Mammary epithelial cell (primary cell): ENCODE measurements around the gene OMG.

ENCODE experiments used
- EZH2 ChIP-seq: IDR thresholded peaks from 2 replicates; pipeline ENCODE4 v1.6.1; 2012; ENCODE audit warnings: low read length, inconsistent platforms, borderline replicate concordance
- TF ChIP-seq, protein P1 (sequence below), 2 donors: IDR thresholded peaks in 1 of 2; conservative IDR thresholded peaks in 1 of 2; 2 replicates each; pipeline ENCODE4 v1.5.1; 2011 to 2012; ENCODE audit warnings: inconsistent platforms in 2 of 2, low read length in 2 of 2, mild to moderate bottlenecking in 2 of 2, control low read depth in 1 of 2, low read depth in 1 of 2; ENCODE audit not compliant: insufficient read depth in 1 of 2; ENCODE audit errors: extremely low read depth in 1 of 2

DNA sequence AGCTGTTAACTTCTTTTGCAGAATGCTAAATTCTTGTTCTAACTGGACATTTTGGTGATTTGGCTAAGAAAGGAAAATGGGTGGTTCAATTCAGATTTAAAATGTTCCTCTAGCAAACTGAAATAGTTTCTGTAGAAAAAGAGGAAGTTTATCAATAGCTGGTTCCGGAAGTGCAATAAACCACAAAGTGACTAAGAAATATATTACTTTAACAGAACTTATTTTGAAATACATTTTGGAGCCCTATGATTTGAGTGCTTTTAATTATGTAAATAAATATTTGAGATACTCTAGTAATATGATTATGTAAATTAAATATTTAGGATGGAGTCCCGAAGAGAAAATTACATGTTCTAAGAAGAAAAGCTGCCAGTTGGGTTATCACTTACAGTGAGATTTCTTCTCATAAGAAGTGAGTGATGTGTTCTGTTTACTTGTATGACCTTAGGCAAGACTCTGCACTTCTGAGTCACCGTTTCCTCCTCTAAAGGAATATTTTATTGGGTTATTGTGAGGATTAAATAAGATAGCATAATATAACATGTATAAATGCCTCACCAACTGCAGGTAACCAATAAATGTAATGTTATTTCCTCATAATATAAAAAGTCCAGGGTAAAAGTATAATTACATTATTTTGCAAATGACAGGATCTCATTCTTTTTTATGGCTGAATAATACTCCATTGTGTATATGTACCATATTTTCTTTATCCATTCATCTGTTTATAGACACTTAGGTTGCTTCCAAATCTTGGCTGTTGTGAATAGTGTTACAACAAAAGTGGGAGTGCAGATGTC, 17.1 kb upstream of the OMG start, which contains the start of gene EVI2B:
- TF ChIP-seq EZH2: no peak
- TF ChIP-seq, protein P1, sequence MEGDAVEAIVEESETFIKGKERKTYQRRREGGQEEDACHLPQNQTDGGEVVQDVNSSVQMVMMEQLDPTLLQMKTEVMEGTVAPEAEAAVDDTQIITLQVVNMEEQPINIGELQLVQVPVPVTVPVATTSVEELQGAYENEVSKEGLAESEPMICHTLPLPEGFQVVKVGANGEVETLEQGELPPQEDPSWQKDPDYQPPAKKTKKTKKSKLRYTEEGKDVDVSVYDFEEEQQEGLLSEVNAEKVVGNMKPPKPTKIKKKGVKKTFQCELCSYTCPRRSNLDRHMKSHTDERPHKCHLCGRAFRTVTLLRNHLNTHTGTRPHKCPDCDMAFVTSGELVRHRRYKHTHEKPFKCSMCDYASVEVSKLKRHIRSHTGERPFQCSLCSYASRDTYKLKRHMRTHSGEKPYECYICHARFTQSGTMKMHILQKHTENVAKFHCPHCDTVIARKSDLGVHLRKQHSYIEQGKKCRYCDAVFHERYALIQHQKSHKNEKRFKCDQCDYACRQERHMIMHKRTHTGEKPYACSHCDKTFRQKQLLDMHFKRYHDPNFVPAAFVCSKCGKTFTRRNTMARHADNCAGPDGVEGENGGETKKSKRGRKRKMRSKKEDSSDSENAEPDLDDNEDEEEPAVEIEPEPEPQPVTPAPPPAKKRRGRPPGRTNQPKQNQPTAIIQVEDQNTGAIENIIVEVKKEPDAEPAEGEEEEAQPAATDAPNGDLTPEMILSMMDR (conservative IDR thresholded peaks at IDR 0.05 in 1 of 2, IDR thresholded peaks at IDR 0.05 in 1 of 2; ENCODE audit: extremely low read depth in 1 of 2, insufficient read depth in 1 of 2, low read depth in 1 of 2, low read length in 2 of 2): no peak
